HepG2 (cell line): ENCODE results near the gene PRR29.

ENCODE experiments used
- AHR ChIP-seq: IDR thresholded peaks from 2 replicates; pipeline ENCODE4 v1.6.1; 2018; ENCODE audit warnings: missing genetic modification reagents, missing compliant biosample characterization
- EP300 ChIP-seq, 3 experiments: sonication (generic) in 1 of 3; formaldehyde crosslinking in 1 of 3; IDR thresholded peaks; 2 replicates each; pipeline versions ENCODE4 v1.5.1 to v1.6.1; 2011 to 2020; ENCODE audit warnings: low read depth in 2 of 3, low read length in 2 of 3, borderline replicate concordance in 1 of 3, improper control_type of control experiment in 1 of 3, mild to moderate bottlenecking in 1 of 3, missing genetic modification reagents in 1 of 3, moderate library complexity in 1 of 3
- SMC3 ChIP-seq: IDR thresholded peaks from 2 replicates; pipeline ENCODE4 v1.6.1; 2011; ENCODE audit warnings: low read length, improper control_type of control experiment
- TOE1 ChIP-seq: sonication (generic); formaldehyde crosslinking; IDR thresholded peaks from 2 replicates; pipeline ENCODE4 v1.4.0; 2020; ENCODE audit warnings: mild to moderate bottlenecking, missing genetic modification reagents
- ZBTB33 ChIP-seq: sonication (generic); formaldehyde crosslinking; IDR thresholded peaks from 2 replicates; pipeline ENCODE4 v1.4.0; 2020; ENCODE audit warnings: missing genetic modification reagents
- TF ChIP-seq, protein P1 (sequence below): sonication (generic); formaldehyde crosslinking; IDR thresholded peaks from 2 replicates; pipeline ENCODE4 v1.4.0; 2020; ENCODE audit warnings: low read depth, missing genetic modification reagents
- TF ChIP-seq, protein P2 (sequence below): sonication (generic); formaldehyde crosslinking; IDR thresholded peaks from 2 replicates; pipeline ENCODE4 v1.5.0; 2020; ENCODE audit warnings: mild to moderate bottlenecking, missing genetic modification reagents, moderate library complexity
- TF ChIP-seq, protein P3 (sequence below): sonication (generic); formaldehyde crosslinking; IDR thresholded peaks from 2 replicates; pipeline ENCODE4 v1.5.0; 2020; ENCODE audit warnings: missing genetic modification reagents
- TF ChIP-seq, protein P4 (sequence below): fragments of 450-650 bp; IDR thresholded peaks from 2 replicates; pipeline ENCODE4 v1.6.1; 2017

GRCh38 chr17:63998050-63998720, at the start of gene PRR29:
- TF ChIP-seq AHR (CRISPR knock-in tag): peak; percentile 66; the same call in 1 of the 2 replicates
- TF ChIP-seq SMC3: no peak
- TF ChIP-seq, protein P1, sequence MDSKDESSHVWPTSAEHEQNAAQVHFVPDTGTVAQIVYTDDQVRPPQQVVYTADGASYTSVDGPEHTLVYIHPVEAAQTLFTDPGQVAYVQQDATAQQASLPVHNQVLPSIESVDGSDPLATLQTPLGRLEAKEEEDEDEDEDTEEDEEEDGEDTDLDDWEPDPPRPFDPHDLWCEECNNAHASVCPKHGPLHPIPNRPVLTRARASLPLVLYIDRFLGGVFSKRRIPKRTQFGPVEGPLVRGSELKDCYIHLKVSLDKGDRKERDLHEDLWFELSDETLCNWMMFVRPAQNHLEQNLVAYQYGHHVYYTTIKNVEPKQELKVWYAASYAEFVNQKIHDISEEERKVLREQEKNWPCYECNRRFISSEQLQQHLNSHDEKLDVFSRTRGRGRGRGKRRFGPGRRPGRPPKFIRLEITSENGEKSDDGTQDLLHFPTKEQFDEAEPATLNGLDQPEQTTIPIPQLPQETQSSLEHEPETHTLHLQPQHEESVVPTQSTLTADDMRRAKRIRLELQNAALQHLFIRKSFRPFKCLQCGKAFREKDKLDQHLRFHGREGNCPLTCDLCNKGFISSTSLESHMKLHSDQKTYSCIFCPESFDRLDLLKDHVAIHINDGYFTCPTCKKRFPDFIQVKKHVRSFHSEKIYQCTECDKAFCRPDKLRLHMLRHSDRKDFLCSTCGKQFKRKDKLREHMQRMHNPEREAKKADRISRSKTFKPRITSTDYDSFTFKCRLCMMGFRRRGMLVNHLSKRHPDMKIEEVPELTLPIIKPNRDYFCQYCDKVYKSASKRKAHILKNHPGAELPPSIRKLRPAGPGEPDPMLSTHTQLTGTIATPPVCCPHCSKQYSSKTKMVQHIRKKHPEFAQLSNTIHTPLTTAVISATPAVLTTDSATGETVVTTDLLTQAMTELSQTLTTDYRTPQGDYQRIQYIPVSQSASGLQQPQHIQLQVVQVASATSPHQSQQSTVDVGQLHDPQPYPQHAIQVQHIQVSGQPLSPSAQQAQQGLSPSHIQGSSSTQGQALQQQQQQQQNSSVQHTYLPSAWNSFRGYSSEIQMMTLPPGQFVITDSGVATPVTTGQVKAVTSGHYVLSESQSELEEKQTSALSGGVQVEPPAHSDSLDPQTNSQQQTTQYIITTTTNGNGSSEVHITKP (CRISPR knock-in tag): no peak
- TF ChIP-seq, protein P2, sequence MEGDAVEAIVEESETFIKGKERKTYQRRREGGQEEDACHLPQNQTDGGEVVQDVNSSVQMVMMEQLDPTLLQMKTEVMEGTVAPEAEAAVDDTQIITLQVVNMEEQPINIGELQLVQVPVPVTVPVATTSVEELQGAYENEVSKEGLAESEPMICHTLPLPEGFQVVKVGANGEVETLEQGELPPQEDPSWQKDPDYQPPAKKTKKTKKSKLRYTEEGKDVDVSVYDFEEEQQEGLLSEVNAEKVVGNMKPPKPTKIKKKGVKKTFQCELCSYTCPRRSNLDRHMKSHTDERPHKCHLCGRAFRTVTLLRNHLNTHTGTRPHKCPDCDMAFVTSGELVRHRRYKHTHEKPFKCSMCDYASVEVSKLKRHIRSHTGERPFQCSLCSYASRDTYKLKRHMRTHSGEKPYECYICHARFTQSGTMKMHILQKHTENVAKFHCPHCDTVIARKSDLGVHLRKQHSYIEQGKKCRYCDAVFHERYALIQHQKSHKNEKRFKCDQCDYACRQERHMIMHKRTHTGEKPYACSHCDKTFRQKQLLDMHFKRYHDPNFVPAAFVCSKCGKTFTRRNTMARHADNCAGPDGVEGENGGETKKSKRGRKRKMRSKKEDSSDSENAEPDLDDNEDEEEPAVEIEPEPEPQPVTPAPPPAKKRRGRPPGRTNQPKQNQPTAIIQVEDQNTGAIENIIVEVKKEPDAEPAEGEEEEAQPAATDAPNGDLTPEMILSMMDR (CRISPR knock-in tag): 0 out of 2 replicates have a peak, but pooled peaks have one; percentile 11
- TF ChIP-seq TOE1 (CRISPR knock-in tag): no peak
- TF ChIP-seq, protein P3, sequence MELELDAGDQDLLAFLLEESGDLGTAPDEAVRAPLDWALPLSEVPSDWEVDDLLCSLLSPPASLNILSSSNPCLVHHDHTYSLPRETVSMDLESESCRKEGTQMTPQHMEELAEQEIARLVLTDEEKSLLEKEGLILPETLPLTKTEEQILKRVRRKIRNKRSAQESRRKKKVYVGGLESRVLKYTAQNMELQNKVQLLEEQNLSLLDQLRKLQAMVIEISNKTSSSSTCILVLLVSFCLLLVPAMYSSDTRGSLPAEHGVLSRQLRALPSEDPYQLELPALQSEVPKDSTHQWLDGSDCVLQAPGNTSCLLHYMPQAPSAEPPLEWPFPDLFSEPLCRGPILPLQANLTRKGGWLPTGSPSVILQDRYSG (CRISPR knock-in tag): no peak
- no peak for TF ChIP-seq EP300 (IDR thresholded peaks at IDR 0.05; ENCODE audit: low read depth in 2 of 2, low read length in 2 of 2)
- TF ChIP-seq EP300 (CRISPR knock-in tag; IDR thresholded peaks at IDR 0.05; ENCODE audit: borderline replicate concordance): 0 out of 2 replicates have a peak, but pooled peaks have one; percentile 33
- TF ChIP-seq ZBTB33 (CRISPR knock-in tag): no peak
- TF ChIP-seq, protein P4, sequence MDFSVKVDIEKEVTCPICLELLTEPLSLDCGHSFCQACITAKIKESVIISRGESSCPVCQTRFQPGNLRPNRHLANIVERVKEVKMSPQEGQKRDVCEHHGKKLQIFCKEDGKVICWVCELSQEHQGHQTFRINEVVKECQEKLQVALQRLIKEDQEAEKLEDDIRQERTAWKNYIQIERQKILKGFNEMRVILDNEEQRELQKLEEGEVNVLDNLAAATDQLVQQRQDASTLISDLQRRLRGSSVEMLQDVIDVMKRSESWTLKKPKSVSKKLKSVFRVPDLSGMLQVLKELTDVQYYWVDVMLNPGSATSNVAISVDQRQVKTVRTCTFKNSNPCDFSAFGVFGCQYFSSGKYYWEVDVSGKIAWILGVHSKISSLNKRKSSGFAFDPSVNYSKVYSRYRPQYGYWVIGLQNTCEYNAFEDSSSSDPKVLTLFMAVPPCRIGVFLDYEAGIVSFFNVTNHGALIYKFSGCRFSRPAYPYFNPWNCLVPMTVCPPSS: no peak
